Activated CD4-positive, alpha-beta T cell treated with anti-CD3 and anti-CD28 coated beads, Interleukin-2, amount 10 ng/mL, durations not matched to agents 7 days and 5 days (primary cell): ENCODE data around the gene BRIP1. TPM values are rescaled to one million over a fixed set of nuclear protein-coding genes. Genes with fewer than 3 reads are reported as not detected.

ENCODE experiments used
- CTCF ChIA-PET: fragments of 350-600 bp; sonication (Branson Sonifier 250); formaldehyde crosslinking; loops from one replicate; lab custom pipeline; 2021; ENCODE audit warnings: antibody characterized with exemption; lab: Charles Lee
- POLR2A ChIA-PET: fragments of 350-600 bp; sonication (Branson Sonifier 250); formaldehyde crosslinking; loops from one replicate; lab custom pipeline; 2021; ENCODE audit warnings: antibody characterized with exemption; lab: Charles Lee
- DNase-seq: peaks from one replicate; pipeline ENCODE4 v3.0.0-alpha.2; 2020
- H3K27ac Mint-ChIP-seq: one replicate; pipeline ENCODE4 v1.8.0; 2021; ENCODE audit warnings: mild to moderate bottlenecking, moderate library complexity, mixed read lengths
- H3K27me3 Mint-ChIP-seq: one replicate; pipeline ENCODE4 v1.8.0; 2021; ENCODE audit warnings: mixed read lengths
- H3K36me3 Mint-ChIP-seq: one replicate; pipeline ENCODE4 v1.8.0; 2021; ENCODE audit warnings: low read depth, mixed read lengths
- H3K4me1 Mint-ChIP-seq: one replicate; pipeline ENCODE4 v1.8.0; 2021; ENCODE audit warnings: mixed read lengths
- H3K4me3 Mint-ChIP-seq: one replicate; pipeline ENCODE4 v1.8.0; 2021; ENCODE audit warnings: mild to moderate bottlenecking, moderate library complexity, mixed read lengths
- H3K9me3 Mint-ChIP-seq: one replicate; pipeline ENCODE4 v1.8.0; 2021; ENCODE audit warnings: mixed read lengths
- total RNA-seq, 2 experiments: library from RNA; stranded (reverse); gene quantifications; one replicate each; pipeline ENCODE4 v1.2.3, GENCODE V29; 2021

BRIP1 gene
- total RNA-seq, 2 experiments from 2014 or later: 24.3 to 28.7 TPM

DNA sequence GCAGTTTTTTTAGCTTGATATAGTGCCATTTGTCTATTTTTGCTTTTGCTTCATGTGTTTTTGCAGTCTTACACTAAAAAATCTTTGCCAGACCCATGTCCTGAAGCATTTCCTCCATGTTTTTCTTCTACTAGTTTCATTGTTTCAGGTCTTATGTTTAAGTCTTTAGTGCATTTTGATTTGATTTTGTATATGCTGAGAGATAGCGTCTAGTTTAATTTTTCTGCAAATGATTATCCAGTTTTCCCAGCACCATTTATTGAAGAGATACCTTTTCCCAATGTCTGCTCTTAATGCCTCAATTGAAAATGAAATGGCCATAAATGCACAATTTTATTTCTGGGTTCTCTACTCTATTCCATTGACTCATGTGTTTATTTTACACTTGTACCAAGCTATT lies 231.5 kb downstream of the BRIP1 start:
- ChIA-PET POLR2A (no interaction called here), CTCF (no interaction called here)
- DNase-seq: no peak
- no peaks in the 10 kb centered on the region for H3K9me3 Mint-ChIP-seq
- H3K27me3 Mint-ChIP-seq: peaks cover 55% of the 10 kb centered on the region
- H3K36me3 Mint-ChIP-seq: no peaks in the 10 kb centered on the region
- H3K4me3 Mint-ChIP-seq: no peak overlapping the region
- H3K4me1 Mint-ChIP-seq: no peaks in the 10 kb centered on the region
- H3K27ac Mint-ChIP-seq: no peak overlapping the region

Other genes with a start within 250 kb of the BRIP1 start
- 10 to 100 TPM; 22.7 to 24.1 TPM for gene INTS2, start 64.5 kb upstream of the BRIP1 start, total RNA-seq
- 10 to 100 TPM; 52.5 to 65.4 TPM for gene MED13, start 201.8 kb upstream of the BRIP1 start, total RNA-seq